ENCODE results near the gene TMEM253. TPM values are rescaled to one million over a fixed set of nuclear protein-coding genes. Genes with fewer than 3 reads are reported as not detected.

The TMEM253 gene
- total RNA-seq, 1 experiment from 2014 or later: 0.59 TPM

GRCh38 chr14:21075719-21076437 lies 25.0 kb upstream of the TMEM253 start:
- H3K27me3 ChIP-seq (ENCODE audit: insufficient read depth, low read length): no peaks in the 10 kb centered on the region
- no peaks in the 10 kb centered on the region; a peak in 1 of 4 replicates for H3K36me3 ChIP-seq (ENCODE audit: control insufficient read depth in 1 of 2, insufficient read depth in 2 of 2, low read length in 2 of 2)
- no peak for TF ChIP-seq ATF3 (IDR thresholded peaks at IDR 0.05)
- no peak for TF ChIP-seq EGR1 (IDR thresholded peaks at IDR 0.05; ENCODE audit: low read depth)
- DNase-seq (ENCODE audit: low read depth, low spot score): no peak
- H3K9me2 ChIP-seq (ENCODE audit: insufficient read depth): no peaks in the 10 kb centered on the region
- no peaks in the 10 kb centered on the region for H3K79me2 ChIP-seq (ENCODE audit: insufficient read depth, low read length)
- H3K9ac ChIP-seq (ENCODE audit: low read length): no peak overlapping the region
- no peak for ATAC-seq
- H4K20me1 ChIP-seq (ENCODE audit: insufficient read depth): no peaks in the 10 kb centered on the region
- ChIA-PET RAD21 (ENCODE audit: low non-redundant PET in 1 of 2, low total read pairs in 2 of 2, uncharacterized antibody in 2 of 2, unreplicated experiment in 2 of 2) (no interaction called here), POLR2A (no interaction called here), CTCF (no interaction called here)
- no peak overlapping the region for H3K27ac ChIP-seq (ENCODE audit: low read depth, low read length)
- H3K9me3 ChIP-seq (ENCODE audit: control insufficient read depth in 1 of 2, insufficient read depth in 1 of 2, low read depth in 1 of 2, low read length in 2 of 2): no peaks in the 10 kb centered on the region
- no peak overlapping the region for H3K4me3 ChIP-seq (replicated peaks in 1 of 2; ENCODE audit: low read depth in 1 of 2, low read length in 2 of 2)
- peaks cover 0 to 5% of the 10 kb centered on the region in 2 experiments; a peak in 2 of 4 replicates for H3K4me1 ChIP-seq (ENCODE audit: control insufficient read depth in 1 of 2, insufficient read depth in 2 of 2, low read length in 2 of 2)
- no peak overlapping the region for H2AFZ ChIP-seq (ENCODE audit: low read depth, low read length, poor library complexity, severe bottlenecking)
- no TSS peak for BruUV-seq (replicated peaks)
- H3K4me2 ChIP-seq (ENCODE audit: low read length): no peak overlapping the region
- intact Hi-C loops (cut with micrococcal nuclease): no loop called here

GRCh38 chr14:21077672-21078071 lies 23.2 kb upstream of the TMEM253 start:
- Histone ChIP-seq H3K4me3 (replicated peaks in 1 of 2; ENCODE audit: low read depth in 1 of 2, low read length in 2 of 2) (no peak overlapping the region), H3K79me2 (ENCODE audit: insufficient read depth, low read length) (no peaks in the 10 kb centered on the region), H4K20me1 (ENCODE audit: insufficient read depth) (no peaks in the 10 kb centered on the region), H3K36me3 (ENCODE audit: control insufficient read depth in 1 of 2, insufficient read depth in 2 of 2, low read length in 2 of 2) (no peaks in the 10 kb centered on the region; a peak in 1 of 4 replicates), H3K4me1 (ENCODE audit: control insufficient read depth in 1 of 2, insufficient read depth in 2 of 2, low read length in 2 of 2) (peaks cover under 1 to 4% of the 10 kb centered on the region in 2 experiments; a peak in 3 of 4 replicates), H3K9ac (ENCODE audit: low read length) (no peak overlapping the region), H2AFZ (ENCODE audit: low read depth, low read length, poor library complexity, severe bottlenecking) (no peak overlapping the region), H3K9me3 (ENCODE audit: control insufficient read depth in 1 of 2, insufficient read depth in 1 of 2, low read depth in 1 of 2, low read length in 2 of 2) (no peaks in the 10 kb centered on the region), H3K9me2 (ENCODE audit: insufficient read depth) (no peaks in the 10 kb centered on the region), H3K27me3 (ENCODE audit: insufficient read depth, low read length) (no peaks in the 10 kb centered on the region), H3K4me2 (ENCODE audit: low read length) (no peak overlapping the region), H3K27ac (ENCODE audit: low read depth, low read length) (no peak overlapping the region)
- ATAC-seq: no peak
- intact Hi-C loops (cut with micrococcal nuclease): no loop called here
- no peak for DNase-seq (ENCODE audit: low read depth, low spot score)
- ChIA-PET POLR2A (no interaction called here), CTCF (no interaction called here), RAD21 (ENCODE audit: low non-redundant PET in 1 of 2, low total read pairs in 2 of 2, uncharacterized antibody in 2 of 2, unreplicated experiment in 2 of 2) (no interaction called here)
- TF ChIP-seq SRF (IDR thresholded peaks at IDR 0.05; ENCODE audit: low read depth) (no peak), MAX (IDR thresholded peaks at IDR 0.05) (no peak), CBX3 (IDR thresholded peaks at IDR 0.05; ENCODE audit: low read depth) (no peak), ZBTB33 (IDR thresholded peaks at IDR 0.05; ENCODE audit: extremely low read depth, insufficient replicate concordance, low read length) (no peak), SP1 (IDR thresholded peaks at IDR 0.05; ENCODE audit: low read depth) (no peak), EZH2phosphoT487 (IDR thresholded peaks at IDR 0.05; ENCODE audit: borderline replicate concordance) (no peak), ZNF274 (IDR thresholded peaks at IDR 0.05; ENCODE audit: low read depth, low read length) (no peak), TCF7L2 (IDR thresholded peaks at IDR 0.05; ENCODE audit: borderline replicate concordance, extremely low read depth, insufficient read depth, insufficient read length) (no peak), POLR2A (IDR thresholded peaks at IDR 0.05; ENCODE audit: borderline replicate concordance, extremely low read depth, insufficient read depth, insufficient read length) (no peak), POLR2AphosphoS5 (IDR thresholded peaks at IDR 0.05; ENCODE audit: low read depth, low read length) (no peak), EZH2 (IDR thresholded peaks at IDR 0.05) (no peak)
- BruUV-seq (replicated peaks): no TSS peak
